GM21619 (cell line): ENCODE data around the gene AKR1A1.
"Not testable (repeated sequence)": the region's sequence is repeated elsewhere in the genome, so short reads cannot be mapped to it uniquely, and the experiment has no call there.

Experiments
- ATAC-seq: cut with Tn5 transposase; IDR thresholded peaks from one replicate; pipeline ENCODE4 v1.9.1; 2021; ENCODE audit not compliant: unreplicated experiment

The AKR1A1 gene

DNA sequence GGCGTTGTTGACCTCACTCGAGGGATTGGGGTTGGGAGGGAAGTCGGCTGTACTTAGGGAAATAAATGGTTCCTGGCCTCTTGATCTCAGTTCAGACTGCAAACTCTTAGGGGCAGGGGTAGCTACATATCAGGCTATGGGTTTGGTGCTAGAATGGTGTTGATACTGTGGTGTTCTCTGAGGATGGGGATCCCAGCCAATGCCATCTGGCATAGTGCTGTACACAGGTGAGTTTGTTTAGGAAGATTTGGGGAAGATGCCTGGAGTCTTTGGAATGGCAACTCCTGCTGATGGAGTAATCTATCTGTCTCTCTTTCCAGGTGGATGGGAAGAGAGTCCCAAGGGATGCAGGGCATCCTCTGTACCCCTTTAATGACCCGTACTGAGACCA is 18.9 kb downstream of the AKR1A1 start:
- ATAC-seq = no peak

DNA sequence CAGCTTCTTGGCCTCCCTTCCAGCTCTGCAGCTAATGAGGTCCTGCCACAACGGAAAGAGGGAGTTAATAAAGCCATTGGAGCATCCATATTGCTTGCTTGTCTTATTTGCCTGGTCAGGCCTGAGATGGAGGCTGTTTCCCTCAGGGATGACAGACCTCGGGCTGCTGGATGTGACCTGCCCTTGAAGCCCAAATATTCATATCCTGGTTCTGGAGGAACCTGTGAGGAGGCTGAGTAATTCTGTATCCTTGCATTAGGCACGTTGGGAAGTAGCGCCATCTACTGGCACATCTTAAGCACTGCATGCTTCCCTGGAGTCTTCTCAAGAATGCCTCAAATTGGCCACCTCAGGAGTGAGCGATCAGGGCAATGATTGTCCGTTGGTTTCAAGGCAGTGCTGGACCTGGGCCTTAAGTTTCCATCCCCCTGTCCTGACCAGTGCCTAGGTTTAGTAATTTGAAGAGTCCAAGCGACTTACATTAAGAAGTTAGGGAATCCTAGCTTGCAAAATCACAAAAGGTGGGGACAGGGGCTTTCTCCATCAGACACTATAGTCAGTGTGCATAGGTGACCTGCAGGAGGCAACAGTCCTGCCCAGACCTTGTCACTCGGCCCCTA is 19.4 kb downstream of the AKR1A1 start:
- no peak for ATAC-seq

GRCh38 chr1:45570631-45571030 is 20.0 kb downstream of the AKR1A1 start:
- ATAC-seq = no peak

- no peak for ATAC-seq
Measured at GRCh38 chr1:45573231-45573804, 22.7 kb downstream of the AKR1A1 start.

DNA sequence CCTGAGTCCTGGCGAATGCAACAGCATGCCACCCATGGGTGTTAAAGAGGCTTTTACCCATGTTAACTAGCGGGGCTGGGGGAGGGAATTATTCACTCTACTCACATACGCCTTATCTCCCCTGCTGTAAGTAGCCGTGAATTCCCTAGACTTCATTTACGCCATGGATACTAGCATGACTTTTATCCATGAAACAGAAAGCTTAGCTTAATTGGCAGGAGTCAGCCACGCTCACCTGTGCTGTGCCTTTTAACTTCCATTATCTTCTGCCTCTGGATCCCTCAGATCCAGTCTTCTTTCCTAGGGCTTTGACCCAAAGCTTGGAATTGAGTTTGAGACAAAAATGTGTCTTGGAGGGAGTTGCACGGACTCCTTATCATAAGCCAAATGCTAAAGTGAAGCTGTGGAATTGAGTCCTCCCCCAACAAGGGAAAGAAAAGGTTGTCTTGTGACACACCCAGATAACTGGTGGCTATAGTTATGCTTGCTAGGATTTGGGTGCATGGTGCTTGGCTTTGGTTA is 23.5 kb downstream of the AKR1A1 start:
- ATAC-seq = no peak

GRCh38 chr1:45583264-45583665 is 32.6 kb downstream of the AKR1A1 start:
- ATAC-seq = peak; percentile 67

DNA sequence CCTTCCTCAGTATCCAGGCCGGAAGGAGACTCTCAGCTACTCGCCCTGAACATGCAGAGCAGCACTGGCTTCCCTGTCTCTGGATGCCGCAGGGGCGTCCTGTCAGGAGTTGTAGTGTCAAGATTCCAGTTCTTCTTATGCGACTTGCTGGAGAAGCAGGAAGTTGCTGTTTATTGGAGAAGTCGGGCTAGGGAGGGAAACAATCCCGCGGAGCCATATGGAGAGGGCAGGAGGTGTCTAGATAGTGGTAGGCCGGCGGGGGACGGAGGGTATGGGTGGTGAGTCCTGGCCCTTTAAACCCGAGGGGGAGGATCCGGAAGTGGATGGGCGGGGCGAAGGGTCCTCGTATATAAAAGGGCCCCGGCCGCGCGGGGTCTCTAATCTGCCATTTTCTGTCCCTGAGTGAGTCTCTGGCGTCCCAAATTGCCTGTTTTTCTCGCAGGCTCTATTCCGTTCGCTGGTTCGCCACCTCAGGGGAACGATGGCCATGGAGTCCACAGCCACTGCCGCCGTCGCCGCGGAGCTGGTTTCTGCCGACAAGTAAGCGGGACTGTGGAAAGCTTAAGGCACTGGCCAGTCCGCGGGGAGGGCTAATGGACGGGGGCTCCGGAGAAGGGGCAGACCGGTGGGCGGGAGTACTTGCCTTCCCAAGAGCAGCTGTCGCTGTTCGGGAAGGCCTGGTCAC is 33.2 kb downstream of the AKR1A1 start, which contains the start of gene NASP:
TSS of gene NASP (plus strand) at position 376 of the 685 bp plus-strand sequence. CDS start at position 482, 106 bp downstream.
- ATAC-seq = peak; percentile 42

GRCh38 chr1:45584351-45585109 is 33.9 kb downstream of the AKR1A1 start:
- peak; percentile 27 for ATAC-seq

DNA sequence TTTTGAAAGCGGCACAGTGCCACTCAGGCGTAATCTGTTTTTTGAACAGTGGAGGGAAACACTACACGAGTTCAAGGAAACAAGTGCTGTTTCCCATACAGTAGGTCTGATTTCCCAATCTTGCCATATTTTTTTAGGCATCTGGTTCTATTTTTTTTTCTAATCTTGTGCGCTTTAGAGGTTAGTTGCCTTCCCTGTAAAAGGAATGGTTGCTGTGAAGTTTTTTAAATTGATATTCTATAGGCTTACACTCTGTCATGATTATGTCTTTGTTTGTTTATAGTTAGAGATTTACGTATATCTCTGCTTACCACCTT is 34.4 kb downstream of the AKR1A1 start:
- no peak for ATAC-seq

- ATAC-seq = no peak
Measured at GRCh38 chr1:45585496-45586075, 35.0 kb downstream of the AKR1A1 start.

GRCh38 chr1:45586769-45587168 is 36.1 kb downstream of the AKR1A1 start:
- ATAC-seq = no peak

DNA sequence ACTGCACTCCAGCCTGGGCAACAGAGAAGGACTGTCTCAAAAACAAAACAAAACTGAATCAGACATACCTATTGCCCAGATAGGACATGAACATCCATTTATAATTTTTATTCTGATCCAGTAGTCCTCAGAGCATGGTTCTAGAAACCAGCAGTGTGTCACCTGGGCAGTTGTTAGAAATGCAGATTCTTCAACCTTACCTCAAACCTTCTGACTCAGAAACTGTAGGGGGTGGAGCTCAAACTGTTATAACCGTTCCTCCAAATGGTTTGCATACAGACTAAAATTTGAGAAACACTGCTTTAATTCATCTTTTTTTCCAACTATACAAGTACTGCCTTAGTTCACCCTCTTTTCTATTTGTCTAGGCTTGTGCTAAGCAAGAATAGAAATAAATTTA is 39.2 kb downstream of the AKR1A1 start:
- ATAC-seq = no peak

- ATAC-seq = no peak
Measured at GRCh38 chr1:45594412-45594811, 43.8 kb downstream of the AKR1A1 start.

- not testable (repeated sequence) for ATAC-seq
Measured at GRCh38 chr1:45596765-45597164, 46.1 kb downstream of the AKR1A1 start.

GRCh38 chr1:45604239-45604638 is 53.6 kb downstream of the AKR1A1 start:
- no peak for ATAC-seq

DNA sequence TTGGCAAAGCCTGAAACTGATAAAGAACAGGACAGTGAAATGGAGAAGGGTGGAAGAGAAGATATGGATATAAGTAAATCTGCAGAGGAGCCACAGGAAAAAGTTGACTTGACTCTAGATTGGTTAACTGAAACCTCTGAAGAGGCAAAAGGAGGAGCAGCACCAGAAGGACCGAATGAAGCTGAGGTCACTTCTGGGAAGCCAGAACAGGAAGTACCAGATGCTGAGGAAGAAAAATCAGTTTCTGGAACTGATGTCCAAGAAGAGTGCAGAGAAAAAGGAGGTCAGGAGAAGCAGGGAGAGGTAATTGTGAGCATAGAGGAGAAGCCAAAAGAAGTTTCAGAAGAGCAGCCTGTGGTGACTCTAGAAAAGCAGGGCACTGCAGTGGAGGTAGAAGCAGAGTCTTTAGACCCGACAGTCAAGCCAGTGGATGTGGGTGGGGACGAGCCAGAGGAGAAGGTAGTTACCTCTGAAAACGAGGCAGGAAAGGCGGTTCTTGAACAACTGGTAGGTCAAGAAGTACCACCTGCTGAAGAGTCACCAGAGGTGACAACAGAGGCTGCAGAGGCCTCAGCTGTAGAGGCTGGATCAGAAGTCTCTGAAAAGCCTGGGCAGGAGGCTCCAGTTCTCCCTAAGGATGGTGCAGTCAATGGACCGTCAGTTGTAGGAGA is 56.9 kb downstream of the AKR1A1 start:
- no peak for ATAC-seq

- no peak for ATAC-seq
Measured at GRCh38 chr1:45608175-45609156, 57.8 kb downstream of the AKR1A1 start.

DNA sequence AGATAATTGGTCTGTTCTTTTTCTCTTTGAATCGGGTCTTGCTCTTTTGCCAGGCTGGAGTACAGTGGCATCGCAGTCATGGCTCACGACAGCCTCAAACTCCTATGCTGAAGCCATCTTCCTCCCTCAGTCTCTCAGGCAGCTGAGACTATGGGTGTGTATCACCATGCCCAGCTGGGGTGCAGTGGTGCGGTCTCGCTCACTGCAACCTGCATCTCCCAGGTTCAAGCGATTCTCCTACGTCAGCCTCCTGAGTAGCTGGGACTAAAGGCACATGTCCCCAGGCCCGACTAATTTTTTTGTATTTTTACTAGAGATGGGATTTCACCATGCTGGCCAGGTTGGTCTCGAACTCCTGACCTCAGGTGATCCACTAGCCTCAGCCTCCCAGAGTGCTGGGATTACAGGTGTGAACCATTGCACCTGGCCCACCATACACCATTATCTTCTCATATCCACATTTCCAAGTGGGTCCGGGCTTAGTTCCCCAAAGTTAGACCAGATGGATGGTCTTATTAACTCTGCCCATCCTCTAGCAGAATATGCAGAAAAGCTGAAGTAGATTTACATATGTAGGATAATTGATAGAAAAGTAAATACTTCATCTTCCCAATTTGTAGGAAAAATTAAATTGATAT is 60.1 kb downstream of the AKR1A1 start:
- ATAC-seq = no peak
